Myocyte (in vitro differentiated cells): ENCODE results near the gene CDR2L. TPM values are rescaled to one million over a fixed set of nuclear protein-coding genes. Genes with fewer than 3 reads are reported as not detected.
A peak's percentile ranks its signal among the peaks of the same experiment; 100 is the strongest.

Experiments
- DNase-seq: peaks from one replicate; pipeline ENCODE4 v3.0.0-alpha.2; 2012; ENCODE audit warnings: low read depth
- polyA plus RNA-seq: library from polyadenylated mRNA; unstranded; fragments of >200 nt; gene quantifications from one replicate; pipeline ENCODE4 v1.2.1, GENCODE V29; 2012; ENCODE audit warnings: missing spikeins
- total RNA-seq: library from RNA; depleted of rRNA; stranded (reverse); fragments of >200 nt; gene quantifications from 2 replicates; pipeline ENCODE4 v1.2.3, GENCODE V29; 2014

Gene CDR2L
- total RNA-seq = 22.5 and 23.6 TPM in 2 replicates
- polyA plus RNA-seq = 47.0 TPM

GRCh38 chr17:74987418-74987908 is at the start of gene CDR2L:
Gene CDR2L, plus strand, starts transcription at chr17:74987632. Its CDS starts 412 bp downstream, at chr17:74988044.
- DNase-seq = peak; percentile 93

- DNase-seq = no peak
Observed at GRCh38 chr17:74938194-74938950, 49.1 kb upstream of the CDR2L start.

GRCh38 chr17:74939534-74939933 is 47.9 kb upstream of the CDR2L start:
- DNase-seq = no peak

GRCh38 chr17:74941128-74941725 is 46.2 kb upstream of the CDR2L start:
- no peak for DNase-seq

GRCh38 chr17:74943808-74944522 is 43.5 kb upstream of the CDR2L start:
- DNase-seq = no peak

- no peak for DNase-seq
Observed at GRCh38 chr17:74945543-74945942, 41.9 kb upstream of the CDR2L start.

- DNase-seq = no peak
Observed at GRCh38 chr17:74946641-74947040, 40.8 kb upstream of the CDR2L start.

- no peak for DNase-seq
Observed at GRCh38 chr17:74947041-74947754, 40.2 kb upstream of the CDR2L start.

GRCh38 chr17:74949455-74950115 is 37.8 kb upstream of the CDR2L start:
- no peak for DNase-seq

GRCh38 chr17:74950207-74950606 is 37.2 kb upstream of the CDR2L start:
- DNase-seq = no peak

- no peak for DNase-seq
Observed at GRCh38 chr17:74951065-74951464, 36.4 kb upstream of the CDR2L start.

- DNase-seq = no peak
Observed at GRCh38 chr17:74951680-74952421, 35.6 kb upstream of the CDR2L start.

GRCh38 chr17:74952431-74953133 is 34.9 kb upstream of the CDR2L start:
- no peak for DNase-seq

- no peak for DNase-seq
Observed at GRCh38 chr17:74953134-74953687, 34.2 kb upstream of the CDR2L start.

- no peak for DNase-seq
Observed at GRCh38 chr17:74954115-74954514, 33.3 kb upstream of the CDR2L start.

GRCh38 chr17:74954665-74955421 is 32.6 kb upstream of the CDR2L start:
- no peak for DNase-seq

- no peak for DNase-seq
Observed at GRCh38 chr17:74956093-74956492, 31.3 kb upstream of the CDR2L start.
